Neutrophil (primary cell): ENCODE results near the gene UBA52.
"Not testable (repeated sequence)": the region's sequence is repeated elsewhere in the genome, so short reads cannot be mapped to it uniquely, and the experiment has no call there.

Source experiments
- H3K27ac ChIP-seq: fragments of 200-600 bp; sonication (generic); 2 replicates; pipeline ENCODE4 v1.5.1; 2016; ENCODE audit warnings: mild to moderate bottlenecking, moderate library complexity
- H3K27me3 ChIP-seq: fragments of 200-600 bp; sonication (generic); 2 replicates; pipeline ENCODE4 v1.6.0; 2016; ENCODE audit warnings: mild to moderate bottlenecking
- H3K36me3 ChIP-seq: fragments of 200-600 bp; sonication (generic); 2 replicates; pipeline ENCODE4 v1.5.1; 2017
- H3K4me1 ChIP-seq, 2 experiments: fragments of 200-600 bp in 1 of 2; sonication (generic) in 1 of 2; 1 replicate in 1 of 2; 2 replicates in 1 of 2; pipeline versions ENCODE4 v1.5.1 to v1.6.1; 2013 to 2016; ENCODE audit warnings: low read depth in 1 of 2, low read length in 1 of 2, mild to moderate bottlenecking in 1 of 2, moderate library complexity in 1 of 2; ENCODE audit not compliant: control insufficient read depth in 1 of 2, insufficient read depth in 1 of 2
- H3K4me3 ChIP-seq, 2 experiments: fragments of 200-600 bp in 1 of 2; sonication (generic) in 1 of 2; 1 replicate in 1 of 2; 2 replicates in 1 of 2; pipeline ENCODE4 v1.5.1; 2013 to 2016; ENCODE audit warnings: low read depth in 1 of 2, low read length in 1 of 2, mild to moderate bottlenecking in 1 of 2, moderate library complexity in 1 of 2
- H3K9me3 ChIP-seq: fragments of 200-600 bp; sonication (generic); 2 replicates; pipeline ENCODE4 v1.5.1; 2016
- TF ChIP-seq, protein P1 (sequence below): fragments of 200-600 bp; sonication (generic); IDR thresholded peaks from 2 replicates; pipeline ENCODE4 v1.5.1; 2016; ENCODE audit warnings: antibody characterized with exemption

Gene UBA52

DNA sequence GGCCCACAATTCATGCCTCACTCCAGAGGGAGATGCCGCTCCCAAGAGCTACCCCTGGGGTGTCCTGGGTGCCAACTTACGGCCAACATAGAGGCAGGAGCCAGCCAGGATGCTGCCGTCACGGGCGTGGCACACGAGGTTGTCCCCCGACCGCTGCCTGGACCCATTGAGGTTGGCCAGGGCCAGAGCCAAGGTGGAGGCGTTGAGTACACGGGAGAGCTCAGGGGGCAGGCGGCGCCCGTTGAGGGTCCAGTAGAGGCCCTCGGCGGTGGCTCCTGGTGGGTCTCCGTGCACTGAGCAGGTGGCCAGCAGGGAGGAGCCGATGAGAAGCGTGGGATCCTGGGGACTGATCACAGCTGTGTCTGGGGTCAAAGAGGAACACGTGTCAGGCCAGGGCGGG is 27.8 kb downstream of the UBA52 start:
- H3K27me3 ChIP-seq: peaks cover 98% of the 10 kb centered on the region
- peaks cover 10 to 14% of the 10 kb centered on the region in 2 experiments for H3K4me1 ChIP-seq
- H3K36me3 ChIP-seq: no peaks in the 10 kb centered on the region
- H3K4me3 ChIP-seq: no peak overlapping the region
- TF ChIP-seq, protein P1, sequence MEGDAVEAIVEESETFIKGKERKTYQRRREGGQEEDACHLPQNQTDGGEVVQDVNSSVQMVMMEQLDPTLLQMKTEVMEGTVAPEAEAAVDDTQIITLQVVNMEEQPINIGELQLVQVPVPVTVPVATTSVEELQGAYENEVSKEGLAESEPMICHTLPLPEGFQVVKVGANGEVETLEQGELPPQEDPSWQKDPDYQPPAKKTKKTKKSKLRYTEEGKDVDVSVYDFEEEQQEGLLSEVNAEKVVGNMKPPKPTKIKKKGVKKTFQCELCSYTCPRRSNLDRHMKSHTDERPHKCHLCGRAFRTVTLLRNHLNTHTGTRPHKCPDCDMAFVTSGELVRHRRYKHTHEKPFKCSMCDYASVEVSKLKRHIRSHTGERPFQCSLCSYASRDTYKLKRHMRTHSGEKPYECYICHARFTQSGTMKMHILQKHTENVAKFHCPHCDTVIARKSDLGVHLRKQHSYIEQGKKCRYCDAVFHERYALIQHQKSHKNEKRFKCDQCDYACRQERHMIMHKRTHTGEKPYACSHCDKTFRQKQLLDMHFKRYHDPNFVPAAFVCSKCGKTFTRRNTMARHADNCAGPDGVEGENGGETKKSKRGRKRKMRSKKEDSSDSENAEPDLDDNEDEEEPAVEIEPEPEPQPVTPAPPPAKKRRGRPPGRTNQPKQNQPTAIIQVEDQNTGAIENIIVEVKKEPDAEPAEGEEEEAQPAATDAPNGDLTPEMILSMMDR: no peak
- H3K27ac ChIP-seq: no peak overlapping the region
- no peaks in the 10 kb centered on the region for H3K9me3 ChIP-seq

DNA sequence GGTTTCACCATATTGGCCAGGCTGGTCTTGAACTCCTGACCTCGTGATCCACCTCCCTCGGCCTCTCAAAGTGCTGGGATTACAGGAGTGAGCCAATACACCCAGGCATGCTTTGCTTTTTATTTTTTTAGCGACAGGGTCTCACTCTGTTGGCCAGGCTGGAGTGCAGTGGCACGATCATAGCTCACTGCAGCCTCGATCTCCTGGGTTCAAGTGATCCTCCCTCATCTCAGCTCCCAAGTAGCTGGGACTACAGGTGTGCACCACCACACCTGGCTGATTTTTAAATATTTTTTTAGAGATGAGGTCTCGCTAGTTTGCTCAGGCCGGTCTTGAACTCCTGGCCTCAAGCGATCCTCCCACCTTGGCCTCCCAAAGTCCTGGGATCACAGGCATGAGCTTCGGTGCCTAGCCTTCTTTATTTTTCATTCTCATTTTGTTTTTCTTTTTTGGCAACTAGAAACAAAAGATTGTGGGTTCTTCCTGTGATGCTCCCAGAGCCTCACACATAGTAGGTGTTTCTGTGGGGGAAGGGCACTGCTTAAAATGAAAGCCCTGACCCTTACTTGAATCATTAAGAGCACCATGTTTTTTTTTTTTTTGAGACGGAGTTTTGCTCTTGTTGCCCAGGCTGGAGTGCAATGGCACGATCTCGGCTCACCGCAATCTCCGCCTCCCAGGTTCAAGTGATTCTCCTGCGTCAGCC is 29.2 kb downstream of the UBA52 start:
- not testable (repeated sequence) for H3K9me3 ChIP-seq, H3K36me3 ChIP-seq, H3K27ac ChIP-seq, H3K4me3 ChIP-seq, H3K4me1 ChIP-seq
- H3K27me3 ChIP-seq: peaks cover 98% of the 10 kb centered on the region

DNA sequence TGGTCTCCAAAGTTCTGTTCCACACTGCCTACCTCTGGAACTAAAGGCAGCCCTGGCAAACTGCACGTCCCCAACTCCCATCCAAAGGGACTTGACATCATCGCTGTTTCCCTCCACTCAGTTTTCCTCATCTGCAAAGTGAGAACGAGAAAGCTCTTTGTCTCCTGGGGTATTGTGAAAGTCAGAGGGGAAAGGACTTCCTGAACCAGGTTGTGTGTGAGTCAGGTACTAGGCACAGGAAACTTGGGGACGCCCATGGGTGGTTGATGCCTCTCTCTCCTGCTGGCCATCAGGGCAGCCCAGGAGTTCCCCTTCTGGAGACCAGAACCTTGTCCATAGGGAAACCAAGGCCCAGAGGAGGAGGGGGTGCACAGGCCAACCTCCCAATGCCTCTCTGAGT is 30.2 kb downstream of the UBA52 start:
- H3K4me3 ChIP-seq: no peak overlapping the region
- no peaks in the 10 kb centered on the region for H3K9me3 ChIP-seq
- H3K27ac ChIP-seq: no peak overlapping the region
- no peaks in the 10 kb centered on the region for H3K36me3 ChIP-seq
- H3K4me1 ChIP-seq: peaks cover 2 to 3% of the 10 kb centered on the region in 2 experiments
- peaks cover 96% of the 10 kb centered on the region for H3K27me3 ChIP-seq
- TF ChIP-seq, protein P1: no peak

DNA sequence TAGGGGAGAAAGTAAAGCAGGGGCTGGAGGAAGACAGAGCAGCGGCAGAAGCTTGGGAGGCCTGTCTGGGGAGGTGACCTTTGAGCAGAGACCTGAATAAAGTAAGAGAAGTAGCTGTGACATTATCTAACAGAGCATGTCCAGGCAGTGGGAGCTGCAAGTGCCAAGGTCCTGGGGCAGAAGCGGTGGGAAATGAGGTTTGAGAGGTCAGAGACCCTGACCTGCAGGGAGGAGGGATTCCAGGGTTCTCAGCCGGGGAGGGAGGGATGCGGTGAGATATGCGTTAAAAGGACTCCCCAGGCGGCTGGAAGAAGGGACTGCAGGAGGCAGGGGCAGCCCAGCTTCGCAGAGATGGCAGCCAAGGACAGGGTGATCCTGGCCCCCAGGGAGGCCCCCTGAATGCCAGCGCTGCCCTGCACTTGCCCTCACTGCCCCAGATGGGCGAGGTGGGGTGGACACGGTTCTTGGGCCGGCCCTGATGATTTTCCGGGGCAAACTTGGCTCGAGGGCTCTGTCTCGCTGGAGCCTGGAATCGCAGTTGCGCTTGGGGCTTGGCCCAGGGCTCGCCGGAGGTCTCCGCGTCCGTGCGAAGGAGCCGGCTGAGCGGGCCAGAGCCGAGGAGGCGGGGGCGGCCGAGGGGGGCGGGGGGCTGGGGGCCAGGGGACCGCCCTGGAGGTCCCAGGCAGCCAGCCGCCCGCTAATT is 31.7 kb downstream of the UBA52 start:
- TF ChIP-seq, protein P1: no peak
- Histone ChIP-seq H3K9me3 (no peaks in the 10 kb centered on the region), H3K4me3 (no peak overlapping the region), H3K4me1 (no peaks in the 10 kb centered on the region), H3K36me3 (no peaks in the 10 kb centered on the region), H3K27me3 (peaks cover 97% of the 10 kb centered on the region), H3K27ac (no peak overlapping the region)

DNA sequence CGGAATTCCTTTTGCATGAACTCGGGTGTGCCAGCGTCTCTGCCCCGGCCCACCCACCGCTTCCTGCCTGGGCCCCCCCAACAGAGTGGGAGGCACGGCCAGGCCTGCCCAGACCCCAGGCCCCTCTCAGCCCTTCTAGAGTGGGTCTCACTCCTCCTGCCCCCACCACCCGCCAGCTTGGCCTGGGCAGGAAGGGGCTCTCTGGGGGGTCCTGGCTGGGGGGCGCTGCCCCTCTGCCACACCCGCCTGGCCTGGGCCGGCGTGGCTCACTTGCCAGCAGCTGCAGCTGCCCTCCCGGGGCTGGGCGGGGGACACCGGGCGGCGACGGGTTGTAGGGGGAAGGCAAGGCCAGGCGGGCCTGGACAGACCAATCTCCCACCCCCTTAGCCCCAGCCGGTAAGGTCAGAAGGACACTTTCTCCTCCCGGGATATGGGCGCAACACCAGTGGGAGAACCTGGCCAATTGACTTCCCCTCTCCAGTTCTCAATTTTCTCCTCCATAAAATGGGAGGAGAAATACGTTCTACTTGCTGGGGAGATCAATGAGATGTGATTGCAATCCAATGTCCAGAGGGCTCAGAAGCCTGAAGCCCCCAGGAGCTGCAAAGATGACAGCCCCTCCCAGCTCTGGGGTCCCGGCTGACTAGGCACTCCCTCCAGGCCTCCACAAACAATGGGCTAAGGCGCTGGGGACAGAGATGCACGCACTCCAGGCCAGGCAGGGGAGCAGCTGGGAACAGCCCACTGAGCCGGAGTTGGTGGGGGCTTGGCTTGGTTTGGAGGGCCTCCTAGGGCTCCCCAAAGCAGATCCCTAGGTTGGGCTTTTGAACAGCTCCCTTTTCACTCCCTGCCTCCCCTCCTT is 32.5 kb downstream of the UBA52 start:
- peaks cover 97% of the 10 kb centered on the region for H3K27me3 ChIP-seq
- H3K4me1 ChIP-seq: no peaks in the 10 kb centered on the region
- no peak overlapping the region for H3K4me3 ChIP-seq
- no peak overlapping the region for H3K27ac ChIP-seq
- TF ChIP-seq, protein P1: no peak
- H3K9me3 ChIP-seq: no peaks in the 10 kb centered on the region
- H3K36me3 ChIP-seq: no peaks in the 10 kb centered on the region
